ENCODE data around the gene EXOG.
"Not testable (repeated sequence)": the region's sequence is repeated elsewhere in the genome, so short reads cannot be mapped to it uniquely, and the experiment has no call there.

EXOG gene

DNA sequence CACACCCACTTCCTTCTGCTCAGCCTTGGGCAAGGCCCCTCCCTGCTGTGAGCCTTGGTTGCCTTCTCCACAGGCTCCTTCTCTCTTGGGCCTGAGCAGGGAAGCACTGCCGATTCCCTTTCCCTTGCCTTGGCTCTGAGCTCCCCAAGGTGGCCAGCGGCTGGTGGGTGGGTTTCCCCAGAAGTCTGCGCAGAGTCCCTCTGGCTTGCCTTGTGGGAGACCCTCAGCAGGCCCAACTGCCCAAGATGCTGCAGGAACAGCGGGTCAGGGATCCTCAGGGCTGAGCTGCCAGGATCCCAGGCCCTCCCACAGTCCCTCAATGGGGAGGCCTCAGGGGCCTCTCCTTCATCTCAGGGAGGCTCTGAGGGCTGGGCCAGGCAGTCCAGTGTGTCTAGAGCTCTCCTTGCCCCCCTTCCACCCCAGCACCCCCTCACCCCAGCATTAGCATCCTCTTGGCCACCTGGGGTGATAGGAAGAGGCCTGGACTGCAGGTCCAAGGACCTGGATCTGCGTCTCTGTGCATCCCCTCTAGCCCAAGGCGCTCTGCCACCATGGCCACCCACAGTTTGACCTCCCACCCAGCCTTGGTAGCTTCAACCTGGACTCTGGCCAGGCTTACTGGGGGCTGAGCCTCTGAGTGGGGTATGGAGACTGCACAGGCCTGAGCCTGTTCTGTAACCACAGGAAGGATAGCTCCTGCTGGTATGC, 68.6 kb downstream of the EXOG start:
- DNase-seq = no peak

DNA sequence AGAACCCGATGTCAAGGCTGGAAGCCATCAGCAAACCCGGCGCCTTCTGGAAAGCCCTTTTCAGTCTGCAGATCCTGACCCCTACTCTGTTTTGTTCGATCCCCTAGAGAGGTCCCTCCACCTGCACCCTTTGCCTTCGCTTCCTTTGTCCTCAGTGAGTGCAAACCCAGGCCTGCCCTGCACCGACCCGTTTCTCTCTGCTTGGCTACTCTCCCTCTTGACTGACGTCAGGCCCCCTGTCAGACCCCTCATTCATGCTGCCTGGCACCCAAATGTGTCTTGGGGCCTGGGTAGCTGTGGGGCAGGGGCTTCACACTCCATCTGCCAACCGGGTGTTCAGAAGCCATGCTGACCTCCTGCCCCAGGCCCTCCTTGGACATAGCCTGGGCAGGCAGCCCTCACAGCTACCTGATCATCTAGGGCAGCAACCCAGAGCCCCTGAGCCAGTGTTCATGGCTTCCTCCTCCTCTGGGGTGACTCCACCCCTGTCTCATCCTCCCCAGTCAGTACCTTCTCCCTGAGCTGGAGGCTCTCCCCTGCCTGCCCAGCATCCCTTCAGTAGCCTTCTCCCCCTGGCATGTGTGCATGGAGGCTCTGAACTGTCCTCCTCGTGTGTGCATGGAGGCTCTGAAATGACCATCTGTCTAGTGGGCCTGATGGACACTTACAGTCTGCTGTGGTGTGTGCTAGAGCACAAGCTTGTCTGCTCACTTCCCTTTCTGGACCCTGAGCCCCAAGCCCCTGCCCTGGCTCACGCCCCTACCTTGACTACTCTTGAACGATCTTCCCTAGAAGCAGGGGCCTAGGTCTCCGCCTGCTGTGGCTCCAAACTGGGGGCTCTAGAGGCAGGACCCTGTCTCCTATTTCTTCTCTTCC, 69.4 kb downstream of the EXOG start:
- DNase-seq = no peak

DNA sequence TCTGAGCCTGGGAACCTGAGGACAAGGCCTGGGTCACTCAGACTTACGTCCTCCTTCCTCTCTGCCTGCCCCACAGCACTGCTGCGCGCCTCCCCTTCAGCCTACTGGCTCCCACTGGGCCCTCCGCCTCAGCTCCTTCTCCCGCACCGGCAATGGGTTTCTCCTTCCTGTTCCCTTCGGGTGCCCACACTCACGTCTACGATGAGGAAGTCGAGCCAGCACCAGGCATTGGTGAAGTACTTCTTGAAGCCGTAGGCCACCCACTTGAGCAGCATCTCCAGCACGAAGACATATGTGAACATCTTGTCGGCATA, 70.0 kb downstream of the EXOG start:
- no peak for DNase-seq

DNA sequence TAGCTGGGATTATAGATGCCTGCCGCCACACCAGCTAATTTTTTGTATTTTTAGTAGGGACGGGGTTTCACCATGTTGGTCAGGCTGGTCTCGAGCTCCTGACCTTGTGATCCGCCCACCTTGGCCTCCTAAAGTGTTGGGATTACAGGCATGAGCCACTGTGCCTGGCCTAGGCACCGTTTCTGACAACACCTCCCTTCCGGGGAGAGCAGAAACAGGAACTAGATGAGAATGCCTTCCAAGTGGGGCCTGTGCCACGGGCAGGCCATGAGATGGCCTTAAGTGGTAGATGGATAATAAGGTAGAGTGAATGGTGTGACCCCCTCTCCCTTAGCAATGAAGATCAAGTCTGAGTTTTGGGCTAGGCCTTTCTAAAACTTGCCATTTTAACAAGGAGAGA, 70.7 kb downstream of the EXOG start:
- not testable (repeated sequence) for DNase-seq

DNA sequence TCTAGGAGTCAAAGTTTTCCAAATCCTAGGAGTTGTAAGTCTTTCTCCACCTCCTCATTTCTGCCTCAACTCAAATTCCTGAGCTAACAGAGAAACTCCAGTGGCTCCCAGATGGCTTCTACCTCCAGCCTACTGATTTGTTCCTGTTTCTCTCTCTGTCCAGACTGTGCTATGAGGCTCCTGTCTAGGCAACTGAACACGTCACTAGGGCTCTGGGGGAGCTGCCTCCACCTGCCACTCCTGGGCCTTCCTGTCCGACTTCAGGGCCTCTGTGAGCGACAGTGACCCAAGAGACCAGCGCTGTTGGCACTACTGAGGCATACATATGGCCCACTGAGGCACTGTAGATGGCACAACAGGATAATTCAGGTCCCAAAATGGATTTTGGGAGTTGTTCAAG, 71.4 kb downstream of the EXOG start:
- DNase-seq = no peak

DNA sequence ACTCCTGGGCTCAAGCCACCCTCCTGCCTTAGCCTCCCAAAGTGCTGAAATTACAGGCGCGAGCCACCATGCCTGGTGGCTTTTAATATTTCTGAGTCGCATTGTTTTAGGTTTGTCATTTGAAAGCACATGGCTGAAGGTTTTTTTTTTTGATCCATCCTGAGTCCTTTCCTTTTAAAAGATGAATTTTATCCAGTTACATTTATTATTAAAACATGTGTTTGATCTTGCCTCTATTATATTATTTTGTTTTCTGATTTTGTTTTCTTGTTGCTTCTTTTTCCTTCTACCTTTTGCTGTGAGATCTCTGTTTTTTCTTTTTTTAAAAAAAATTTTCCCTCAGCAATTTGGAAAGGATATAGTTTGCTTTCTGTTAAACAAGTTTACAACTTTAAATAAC, 77.0 kb downstream of the EXOG start:
- DNase-seq = no peak

DNA sequence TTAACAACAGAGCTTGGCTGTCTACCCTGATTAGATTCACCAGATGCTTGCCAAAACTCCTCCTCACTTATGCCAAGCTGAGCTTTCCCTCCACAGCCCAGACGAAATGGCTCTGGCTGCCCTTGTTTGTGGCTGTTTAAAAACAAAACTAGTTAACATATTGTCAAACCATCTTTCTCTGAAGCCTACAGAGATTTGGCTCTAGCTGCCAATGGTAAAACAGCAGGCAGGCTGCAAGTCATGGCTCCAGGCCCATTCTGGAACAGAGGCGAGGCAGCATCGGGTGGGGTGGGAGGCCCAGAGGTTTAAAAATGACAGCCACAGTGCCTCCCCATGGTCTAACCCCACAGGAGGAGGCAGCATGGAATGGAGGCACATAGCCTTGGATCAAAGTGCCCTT, 77.4 kb downstream of the EXOG start:
- DNase-seq = no peak

DNA sequence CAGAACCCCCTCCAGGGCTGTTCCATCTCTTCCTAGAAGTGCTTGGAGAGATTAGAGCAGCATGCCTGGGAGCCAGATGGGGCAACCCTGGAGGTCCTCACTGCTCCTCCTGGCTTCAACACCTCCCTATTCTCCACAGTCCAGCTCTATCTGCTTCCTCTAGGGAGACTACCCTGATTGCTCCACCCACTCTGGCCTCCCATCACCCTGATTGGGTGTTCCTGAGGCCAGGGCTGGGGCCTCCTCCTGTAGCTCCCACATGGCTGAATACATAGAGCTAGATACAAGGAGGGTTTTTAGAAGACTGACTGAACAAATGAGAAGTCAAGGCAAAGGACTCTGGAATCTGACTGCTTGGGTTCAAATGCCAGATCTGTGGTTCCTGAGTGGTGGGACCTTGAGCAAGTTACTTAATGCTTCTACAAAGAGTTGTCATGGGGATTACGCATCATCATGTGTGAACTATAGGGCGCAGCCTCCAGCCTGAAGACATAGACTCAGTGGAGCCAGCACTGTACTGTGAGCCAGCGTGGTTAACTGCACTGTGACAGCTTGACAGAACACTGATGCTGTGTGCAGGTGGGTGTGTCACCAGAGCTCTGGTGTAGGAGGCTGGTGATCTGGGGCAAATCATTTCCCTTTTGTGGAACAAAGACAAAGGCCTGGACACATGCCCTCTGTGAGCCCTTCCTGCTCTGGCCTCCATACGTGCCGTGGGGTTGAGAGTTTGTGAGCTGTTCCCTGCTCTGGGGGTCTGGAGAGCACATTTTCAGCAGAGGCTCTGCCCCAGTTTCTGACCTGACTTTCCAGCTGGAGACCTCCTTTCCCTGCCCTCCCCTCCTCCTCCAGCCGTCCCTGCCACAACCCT, 78.5 kb downstream of the EXOG start:
- DNase-seq = no peak

DNA sequence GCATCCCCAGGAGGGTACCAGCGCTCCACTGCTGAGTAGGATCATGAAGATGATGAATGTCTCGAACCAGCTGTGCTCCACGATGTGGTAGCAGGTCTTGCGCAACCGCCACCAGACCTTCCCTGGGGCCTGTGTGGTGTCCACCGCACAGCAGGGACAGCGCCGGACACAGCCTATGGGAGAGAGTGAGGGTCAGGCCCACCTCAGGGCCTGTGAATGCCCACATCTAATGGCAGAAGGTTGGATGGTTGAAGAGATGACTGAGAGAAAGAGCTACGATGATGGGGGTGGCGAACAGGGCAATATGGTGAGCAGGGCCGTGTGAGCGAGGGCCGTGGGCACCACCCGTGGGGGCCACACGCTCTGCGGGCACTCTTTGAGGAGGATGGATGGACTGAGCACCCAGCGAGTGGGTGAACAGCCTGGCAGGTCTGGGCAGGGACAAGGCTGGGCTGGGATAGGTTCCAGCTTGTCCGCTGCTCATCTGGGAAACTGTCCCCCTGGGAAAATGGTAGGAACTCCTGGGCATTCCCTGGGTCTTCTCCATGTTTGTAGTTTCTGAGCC, 79.2 kb downstream of the EXOG start:
- DNase-seq = no peak

Data from C1 segment of cervical spinal cord (tissue), 14 donors.